ENCODE measurements around the gene CALHM5.

Gene CALHM5

GRCh38 chr6:116507324-116507723 lies 4.1 kb upstream of the CALHM5 start:
- in situ Hi-C loops (cut with HindIII; ENCODE audit: low sequenced_read_pairs) = no loop called here

- in situ Hi-C loops (cut with HindIII; ENCODE audit: low sequenced_read_pairs) = no loop called here
Measured at GRCh38 chr6:116508527-116508926, 2.9 kb upstream of the CALHM5 start.

- in situ Hi-C loops (cut with HindIII; ENCODE audit: low sequenced_read_pairs) = no loop called here
Measured at GRCh38 chr6:116512111-116512559, 696 bp downstream of the CALHM5 start.

- in situ Hi-C loops (cut with HindIII; ENCODE audit: low sequenced_read_pairs) = no loop called here
Measured at GRCh38 chr6:116512734-116513133, 1.3 kb downstream of the CALHM5 start.

DNA sequence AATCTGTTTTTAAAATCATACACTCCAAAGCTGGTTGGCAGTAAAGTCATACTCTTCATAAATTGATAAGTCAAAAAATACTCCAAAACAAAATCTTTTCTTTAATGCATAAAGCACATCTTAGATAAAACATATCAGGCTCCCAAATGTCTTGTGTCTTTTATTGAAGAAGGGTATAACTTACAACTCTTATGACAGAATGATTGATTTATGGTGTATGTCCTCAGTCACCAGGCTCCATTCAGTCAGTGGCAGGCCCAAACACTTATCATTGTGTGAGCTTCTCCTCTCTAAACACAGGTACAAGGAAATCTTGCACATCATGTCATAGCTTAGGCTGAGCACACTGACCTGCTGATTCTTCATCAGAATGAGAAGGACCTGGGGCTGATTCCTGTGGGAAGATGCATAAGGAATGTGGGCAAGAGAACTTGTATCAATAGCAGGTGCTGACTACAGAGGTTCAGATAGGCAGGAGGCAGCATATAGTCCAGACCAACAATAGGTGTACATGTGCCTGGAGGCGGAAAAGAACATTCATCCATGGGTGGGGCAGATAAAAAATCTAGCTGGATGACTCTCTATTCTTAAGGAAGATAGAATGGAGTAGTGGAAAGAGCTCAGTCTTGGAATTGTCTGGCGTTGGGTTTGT lies 1.9 kb downstream of the CALHM5 start:
- in situ Hi-C loops (cut with HindIII; ENCODE audit: low sequenced_read_pairs) = no loop called here

GRCh38 chr6:116514111-116514510 lies 2.7 kb downstream of the CALHM5 start:
- in situ Hi-C loops (cut with HindIII; ENCODE audit: low sequenced_read_pairs) = no loop called here

- in situ Hi-C loops (cut with HindIII; ENCODE audit: low sequenced_read_pairs) = no loop called here
Measured at GRCh38 chr6:116515141-116515540, 3.7 kb downstream of the CALHM5 start.

DNA sequence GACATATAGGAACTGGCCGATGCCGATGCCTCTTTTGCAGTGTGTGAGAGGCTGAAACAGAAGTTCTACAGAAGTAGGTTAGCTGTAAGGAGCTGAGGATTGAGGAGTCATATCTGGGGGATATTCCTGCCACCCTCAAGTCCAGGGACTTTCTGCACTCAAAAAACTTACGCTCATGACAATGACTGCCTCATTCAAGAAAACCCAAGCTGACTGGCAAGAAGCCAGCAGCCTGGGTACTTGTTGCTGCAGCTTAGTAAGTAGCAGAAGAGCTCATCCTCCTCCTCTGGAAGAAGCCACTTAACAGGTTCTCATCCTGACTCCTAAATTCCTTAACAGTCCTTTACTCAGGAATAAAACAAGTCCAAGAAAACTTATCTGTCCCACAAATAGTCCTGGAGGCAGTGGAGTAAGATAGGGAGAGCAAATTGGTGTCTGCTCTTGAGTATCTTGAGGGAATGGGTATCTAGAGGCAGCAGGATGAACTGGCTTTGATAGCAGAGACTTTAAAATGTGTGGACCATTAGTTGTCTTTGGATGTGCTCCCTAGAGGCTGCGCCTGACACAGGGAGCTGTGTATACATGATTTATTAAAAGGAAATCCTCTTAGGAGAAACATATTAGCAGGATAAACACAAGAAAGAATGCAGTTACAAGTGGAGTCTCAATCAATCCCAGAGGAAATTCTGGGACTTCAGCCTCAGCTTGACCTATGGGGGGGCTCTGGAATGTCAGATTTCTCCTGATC lies 7.4 kb downstream of the CALHM5 start:
- in situ Hi-C loops (cut with HindIII; ENCODE audit: low sequenced_read_pairs) = no loop called here

DNA sequence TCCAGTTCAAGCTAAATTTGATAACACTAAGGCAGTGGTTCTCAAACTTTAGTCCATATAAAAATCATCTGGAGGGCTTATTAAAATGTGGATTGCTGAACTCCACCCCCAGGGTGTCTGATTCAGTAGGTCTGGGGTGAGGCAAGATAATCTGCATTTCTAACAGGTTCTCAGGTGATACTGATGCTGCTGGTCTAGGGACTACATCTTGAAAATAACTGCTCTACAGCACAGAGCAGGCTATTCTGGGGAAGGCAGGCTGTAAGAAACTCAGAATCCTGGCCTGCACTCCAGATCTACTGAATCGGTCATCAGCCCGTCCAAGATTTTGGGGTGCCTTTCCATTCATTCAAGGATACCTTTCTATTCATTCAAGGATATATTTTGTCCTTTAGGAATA lies 11.5 kb downstream of the CALHM5 start:
- in situ Hi-C loops (cut with HindIII; ENCODE audit: low sequenced_read_pairs) = no loop called here

DNA sequence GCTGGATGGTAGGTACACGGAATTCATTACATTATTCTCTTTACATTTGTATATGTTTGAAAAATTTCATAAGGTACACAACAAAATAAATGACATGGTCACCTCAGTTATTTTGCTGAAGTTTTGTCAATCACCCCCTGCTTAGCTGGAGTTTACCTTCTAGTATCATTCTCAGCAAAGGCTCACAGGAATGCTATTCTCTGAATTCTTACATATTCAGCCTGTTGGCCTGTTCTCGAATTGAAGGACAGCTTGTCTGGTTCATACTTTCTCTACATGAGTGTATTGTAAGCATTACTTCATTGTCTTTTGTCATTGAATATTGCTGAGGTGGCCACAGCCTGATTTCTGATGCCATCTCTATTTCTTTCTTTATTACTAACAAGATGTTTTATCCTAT lies 12.8 kb downstream of the CALHM5 start:
- in situ Hi-C loops (cut with HindIII; ENCODE audit: low sequenced_read_pairs) = no loop called here

- in situ Hi-C loops (cut with HindIII; ENCODE audit: low sequenced_read_pairs) = no loop called here
Measured at GRCh38 chr6:116528133-116528532, 16.7 kb downstream of the CALHM5 start.

DNA sequence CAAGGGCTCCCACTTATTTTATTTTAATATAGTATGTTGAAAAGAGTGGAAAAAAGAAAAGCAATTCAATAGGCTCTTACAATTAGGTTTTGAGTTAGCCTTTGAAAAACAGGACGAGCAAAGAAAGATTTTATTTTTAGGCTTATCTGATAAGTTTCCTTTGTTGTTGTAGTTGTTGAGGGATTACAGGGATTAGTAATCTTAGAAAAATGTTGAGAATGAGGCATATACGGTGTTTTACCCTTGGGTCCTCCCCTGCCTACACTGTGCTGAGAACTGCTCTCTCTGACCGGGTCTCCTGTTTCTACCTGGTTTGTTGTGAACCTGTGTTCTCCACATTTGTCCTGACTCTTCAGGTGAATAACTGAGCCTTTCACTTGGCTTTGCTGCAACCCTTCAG lies 17.3 kb downstream of the CALHM5 start:
- in situ Hi-C loops (cut with HindIII; ENCODE audit: low sequenced_read_pairs) = no loop called here

DNA sequence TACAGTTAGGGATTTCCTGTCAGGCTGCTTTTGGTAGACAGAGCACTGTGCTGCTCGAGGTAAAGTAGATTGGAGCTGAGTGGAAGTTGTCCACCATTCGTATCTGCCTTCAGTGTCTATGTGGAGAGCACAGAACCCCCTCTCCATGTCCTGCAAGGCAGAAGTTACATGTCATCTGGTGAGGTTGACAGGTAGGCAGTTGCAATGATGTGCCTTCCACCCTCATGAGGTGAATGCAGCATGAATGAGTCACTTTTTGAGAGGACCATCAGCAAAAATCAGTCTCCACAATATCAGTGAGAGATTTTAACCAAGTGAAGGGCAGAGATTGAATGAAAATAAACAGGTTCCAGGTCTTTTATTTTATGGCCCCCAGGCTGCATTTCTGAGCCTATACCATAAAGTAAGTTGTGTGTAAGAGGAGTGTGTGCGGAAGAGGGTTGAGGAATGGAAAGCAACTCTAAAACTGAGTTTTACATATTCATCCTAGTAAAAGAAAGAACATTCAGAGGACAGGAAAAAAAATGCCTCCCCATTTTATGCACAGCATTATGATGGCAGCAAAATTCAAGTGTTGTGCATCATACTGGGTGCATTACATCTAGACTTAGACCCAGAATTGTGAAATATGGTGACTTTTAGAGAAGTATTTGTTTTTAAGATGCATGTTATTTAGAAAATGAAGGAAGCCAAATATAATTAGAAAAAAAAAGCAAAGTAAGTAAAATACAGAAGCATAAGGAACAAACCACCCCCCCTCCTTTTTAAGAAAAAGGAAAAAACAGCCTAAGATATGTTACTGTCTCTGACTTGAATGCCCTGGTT lies 18.2 kb downstream of the CALHM5 start:
- in situ Hi-C loops (cut with HindIII; ENCODE audit: low sequenced_read_pairs) = no loop called here

- in situ Hi-C loops (cut with HindIII; ENCODE audit: low sequenced_read_pairs) = no loop called here
Measured at GRCh38 chr6:116530436-116530835, 19.0 kb downstream of the CALHM5 start.

GRCh38 chr6:116531675-116532570 lies 20.5 kb downstream of the CALHM5 start:
- in situ Hi-C loops (cut with HindIII; ENCODE audit: low sequenced_read_pairs) = no loop called here

- in situ Hi-C loops (cut with HindIII; ENCODE audit: low sequenced_read_pairs) = no loop called here
Measured at GRCh38 chr6:116533233-116533957, 22.0 kb downstream of the CALHM5 start.

DNA sequence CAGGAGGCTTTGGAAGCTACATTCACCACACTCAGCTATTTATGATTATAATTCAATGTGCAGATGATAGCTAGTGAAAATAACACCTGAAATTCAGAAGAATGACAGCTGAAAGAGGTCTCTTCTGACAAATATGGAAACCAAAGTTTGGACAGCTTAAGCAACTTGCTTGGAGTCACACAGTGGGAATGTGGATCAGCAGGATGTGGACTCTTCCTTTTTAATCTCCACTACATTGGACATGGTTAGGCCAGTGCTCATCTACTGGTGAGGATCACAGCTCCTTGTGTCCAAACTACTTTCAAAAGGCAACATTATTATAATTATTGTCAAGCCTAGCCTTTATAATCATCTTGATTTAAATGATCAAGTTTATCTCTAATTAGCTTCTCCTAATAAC lies 23.7 kb downstream of the CALHM5 start:
- in situ Hi-C loops (cut with HindIII; ENCODE audit: low sequenced_read_pairs) = loop anchor here (5.0 kb wide), 1 partner anchor 83 kb away; no protein-coding TSS in a partner anchor

GRCh38 chr6:116536216-116536621 lies 24.8 kb downstream of the CALHM5 start:
- in situ Hi-C loops (cut with HindIII; ENCODE audit: low sequenced_read_pairs) = loop anchor here (5.0 kb wide), 1 partner anchor 84 kb away; no protein-coding TSS in a partner anchor

DNA sequence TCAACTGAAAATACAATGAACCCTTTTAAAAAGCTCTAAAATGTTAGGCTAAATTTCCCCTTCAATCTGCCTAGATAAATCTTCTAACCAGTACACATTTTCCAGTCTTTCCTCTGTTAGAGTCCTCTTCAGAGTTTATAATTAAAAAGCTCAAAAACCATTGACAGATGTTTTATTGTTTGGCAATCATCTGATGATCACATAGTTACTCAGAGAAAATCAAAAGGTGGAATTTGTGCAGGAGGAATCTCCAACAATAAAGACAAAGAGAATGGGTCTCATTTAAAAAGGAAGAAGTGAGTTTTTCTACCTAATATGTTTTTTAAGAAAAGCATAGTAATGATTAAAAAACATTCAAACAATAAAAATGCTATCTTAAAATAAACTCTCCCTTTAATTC lies 31.0 kb downstream of the CALHM5 start:
- in situ Hi-C loops (cut with HindIII; ENCODE audit: low sequenced_read_pairs) = no loop called here

- in situ Hi-C loops (cut with HindIII; ENCODE audit: low sequenced_read_pairs) = no loop called here
Measured at GRCh38 chr6:116543149-116543548, 31.7 kb downstream of the CALHM5 start.

Data from endothelial cell of hepatic sinusoid (primary cell).